Osteocyte (in vitro differentiated cells): ENCODE measurements around the gene ROM1. TPM values are rescaled to one million over a fixed set of nuclear protein-coding genes. Genes with fewer than 3 reads are reported as not detected.

ENCODE experiments used
- DNase-seq: peaks from one replicate; pipeline ENCODE4 v3.0.0; 2021; ENCODE audit warnings: mixed read lengths; ENCODE audit not compliant: unreplicated experiment; ENCODE audit errors: extremely low spot score
- H3K27ac Mint-ChIP-seq: one replicate; pipeline ENCODE4 v1.8.0; 2021; ENCODE audit warnings: mild to moderate bottlenecking, mixed read lengths; ENCODE audit not compliant: unreplicated experiment
- H3K27me3 Mint-ChIP-seq: one replicate; pipeline ENCODE4 v1.8.0; 2021; ENCODE audit warnings: mixed read lengths; ENCODE audit not compliant: unreplicated experiment
- H3K36me3 Mint-ChIP-seq: one replicate; pipeline ENCODE4 v1.8.0; 2021; ENCODE audit warnings: mixed read lengths; ENCODE audit not compliant: unreplicated experiment
- H3K4me1 Mint-ChIP-seq: one replicate; pipeline ENCODE4 v1.8.0; 2021; ENCODE audit warnings: mixed read lengths; ENCODE audit not compliant: unreplicated experiment
- H3K4me3 Mint-ChIP-seq: one replicate; pipeline ENCODE4 v1.8.0; 2021; ENCODE audit warnings: mild to moderate bottlenecking, moderate library complexity, mixed read lengths; ENCODE audit not compliant: unreplicated experiment
- H3K9me3 Mint-ChIP-seq: one replicate; pipeline ENCODE4 v1.8.0; 2021; ENCODE audit warnings: mixed read lengths; ENCODE audit not compliant: unreplicated experiment
- CTCF ChIP-seq: fragments of 200-600 bp; sonication (generic); IDR thresholded peaks from 2 replicates; pipeline ENCODE4 v1.5.0; 2021; ENCODE audit warnings: antibody characterized with exemption, mild to moderate bottlenecking, moderate library complexity
- total RNA-seq: library from RNA; stranded (reverse); gene quantifications from 2 replicates; pipeline ENCODE4 v1.2.1, GENCODE V29; 2021

Gene ROM1
- total RNA-seq, 1 donor from 2014 or later = 4.4 TPM

- peak overlapping the region; percentile 96 for H3K27ac Mint-ChIP-seq
- no peaks in the 10 kb centered on the region for H3K27me3 Mint-ChIP-seq
- TF ChIP-seq CTCF = no peak
- no peaks in the 10 kb centered on the region for H3K9me3 Mint-ChIP-seq
- peak overlapping the region; percentile 84 for H3K4me3 Mint-ChIP-seq
- peaks cover 32% of the 10 kb centered on the region for H3K4me1 Mint-ChIP-seq
- DNase-seq = no peak
- H3K36me3 Mint-ChIP-seq = peaks cover 31% of the 10 kb centered on the region
Measured at GRCh38 chr11:62602141-62603071, 10.7 kb upstream of the ROM1 start.

GRCh38 chr11:62603072-62603408, 10.0 kb upstream of the ROM1 start:
- no peaks in the 10 kb centered on the region for H3K27me3 Mint-ChIP-seq
- H3K4me3 Mint-ChIP-seq = peak overlapping the region; percentile 40
- no peaks in the 10 kb centered on the region for H3K9me3 Mint-ChIP-seq
- peaks cover 30% of the 10 kb centered on the region for H3K36me3 Mint-ChIP-seq
- no peak for TF ChIP-seq CTCF
- peaks cover 32% of the 10 kb centered on the region for H3K4me1 Mint-ChIP-seq
- no peak for DNase-seq
- no peak overlapping the region for H3K27ac Mint-ChIP-seq

- TF ChIP-seq CTCF = no peak
- no peaks in the 10 kb centered on the region for H3K27me3 Mint-ChIP-seq
- peaks cover 30% of the 10 kb centered on the region for H3K4me1 Mint-ChIP-seq
- H3K36me3 Mint-ChIP-seq = peaks cover 25% of the 10 kb centered on the region
- H3K4me3 Mint-ChIP-seq = no peak overlapping the region
- no peaks in the 10 kb centered on the region for H3K9me3 Mint-ChIP-seq
- H3K27ac Mint-ChIP-seq = no peak overlapping the region
- DNase-seq = no peak
Measured at GRCh38 chr11:62603776-62604299, 9.2 kb upstream of the ROM1 start.

- Mint-ChIP-seq H3K9me3 (no peaks in the 10 kb centered on the region), H3K4me1 (peaks cover 22% of the 10 kb centered on the region), H3K27me3 (no peaks in the 10 kb centered on the region), H3K27ac (no peak overlapping the region), H3K36me3 (peaks cover 20% of the 10 kb centered on the region), H3K4me3 (no peak overlapping the region)
- TF ChIP-seq CTCF = no peak
- DNase-seq = no peak
Measured at GRCh38 chr11:62604460-62605120, 8.5 kb upstream of the ROM1 start.

GRCh38 chr11:62605467-62605866, 7.6 kb upstream of the ROM1 start:
- H3K36me3 Mint-ChIP-seq = peaks cover 14% of the 10 kb centered on the region
- no peak overlapping the region for H3K27ac Mint-ChIP-seq
- H3K4me1 Mint-ChIP-seq = peaks cover 18% of the 10 kb centered on the region
- no peak overlapping the region for H3K4me3 Mint-ChIP-seq
- H3K9me3 Mint-ChIP-seq = no peaks in the 10 kb centered on the region
- no peak for TF ChIP-seq CTCF
- no peaks in the 10 kb centered on the region for H3K27me3 Mint-ChIP-seq
- no peak for DNase-seq
